ENCODE measurements around the gene GNPAT.
"Not testable (repeated sequence)": the region's sequence is repeated elsewhere in the genome, so short reads cannot be mapped to it uniquely, and the experiment has no call there.

The GNPAT gene

GRCh38 chr1:231201979-231202633 lies 38.9 kb upstream of the GNPAT start:
- no peaks in the 10 kb centered on the region for H3K9me3 ChIP-seq (ENCODE audit: control insufficient read depth in 2 of 2, low read length in 2 of 2)
- no peaks in the 10 kb centered on the region for H3K36me3 ChIP-seq (ENCODE audit: control insufficient read depth in 2 of 2, insufficient read depth in 2 of 2, low read length in 2 of 2)
- peaks cover 3 to 13% of the 10 kb centered on the region in 2 donors for H3K27me3 ChIP-seq (ENCODE audit: control insufficient read depth in 1 of 2, insufficient read depth in 2 of 2, low read length in 2 of 2)
- H3K27ac ChIP-seq (ENCODE audit: low read length): no peak overlapping the region
- H3K4me3 ChIP-seq (ENCODE audit: low read length in 2 of 2): no peak overlapping the region
- H3K4me1 ChIP-seq (ENCODE audit: control insufficient read depth, insufficient read depth, low read length): no peaks in the 10 kb centered on the region
- no peak overlapping the region for H3K9ac ChIP-seq (ENCODE audit: low read length in 2 of 2)

DNA sequence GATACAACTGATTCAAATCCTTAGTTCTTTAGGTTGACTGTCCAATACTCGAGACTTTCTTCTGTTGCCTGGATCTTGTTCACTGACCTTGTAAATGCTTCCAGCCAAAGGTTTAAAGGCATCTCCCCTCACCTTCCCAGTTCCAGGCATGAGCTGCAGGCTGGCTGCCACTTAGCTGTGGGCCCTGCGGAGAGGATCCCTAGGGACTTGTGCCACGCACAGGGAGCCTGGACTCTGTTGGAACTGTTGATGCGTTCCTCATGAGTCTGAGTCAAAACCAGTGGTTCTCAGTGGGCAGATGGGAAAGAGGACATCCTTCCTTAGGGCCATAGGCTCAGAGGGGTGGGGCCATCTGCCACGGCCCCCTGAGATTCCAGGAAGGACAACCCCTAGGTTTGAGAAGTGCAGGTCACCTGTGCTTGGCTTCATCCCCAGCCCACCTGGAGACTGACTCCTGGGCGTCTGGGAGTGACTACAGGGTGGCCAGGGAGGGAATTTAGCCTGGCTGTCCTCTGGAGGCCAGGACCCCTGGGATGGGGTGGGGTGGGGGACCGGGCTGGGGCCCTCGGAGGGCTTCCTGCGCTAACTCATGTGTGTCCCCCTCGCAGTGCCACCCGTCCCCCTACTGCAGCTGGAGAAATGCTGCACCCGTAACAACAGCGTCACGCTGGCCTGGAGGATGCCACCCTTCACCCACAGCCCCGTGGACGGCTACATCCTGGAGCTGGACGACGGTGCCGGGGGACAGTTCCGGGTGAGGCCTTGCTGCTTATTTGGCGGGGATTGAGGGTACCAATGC lies 37.6 kb upstream of the GNPAT start:
- Histone ChIP-seq H3K27ac (ENCODE audit: low read length) (no peak overlapping the region), H3K4me3 (ENCODE audit: low read length in 2 of 2) (no peak overlapping the region), H3K9me3 (ENCODE audit: control insufficient read depth in 2 of 2, low read length in 2 of 2) (no peaks in the 10 kb centered on the region), H3K4me1 (ENCODE audit: control insufficient read depth, insufficient read depth, low read length) (no peaks in the 10 kb centered on the region), H3K9ac (ENCODE audit: low read length in 2 of 2) (no peak overlapping the region), H3K27me3 (ENCODE audit: control insufficient read depth in 1 of 2, insufficient read depth in 2 of 2, low read length in 2 of 2) (peaks cover 3 to 13% of the 10 kb centered on the region in 2 donors), H3K36me3 (ENCODE audit: control insufficient read depth in 2 of 2, insufficient read depth in 2 of 2, low read length in 2 of 2) (no peaks in the 10 kb centered on the region)

GRCh38 chr1:231206856-231207255 lies 34.2 kb upstream of the GNPAT start:
- Histone ChIP-seq H3K4me1 (ENCODE audit: control insufficient read depth, insufficient read depth, low read length) (peaks cover 6% of the 10 kb centered on the region), H3K27me3 (ENCODE audit: control insufficient read depth in 1 of 2, insufficient read depth in 2 of 2, low read length in 2 of 2) (peaks cover 0 to 8% of the 10 kb centered on the region in 2 donors), H3K9ac (ENCODE audit: low read length in 2 of 2) (no peak overlapping the region), H3K36me3 (ENCODE audit: control insufficient read depth in 2 of 2, insufficient read depth in 2 of 2, low read length in 2 of 2) (no peaks in the 10 kb centered on the region), H3K4me3 (ENCODE audit: low read length in 2 of 2) (no peak overlapping the region), H3K9me3 (ENCODE audit: control insufficient read depth in 2 of 2, low read length in 2 of 2) (no peaks in the 10 kb centered on the region), H3K27ac (ENCODE audit: low read length) (no peak overlapping the region)

GRCh38 chr1:231207437-231207836 lies 33.6 kb upstream of the GNPAT start:
- H3K4me1 ChIP-seq (ENCODE audit: control insufficient read depth, insufficient read depth, low read length): peaks cover 6% of the 10 kb centered on the region
- H3K27ac ChIP-seq (ENCODE audit: low read length): no peak overlapping the region
- H3K36me3 ChIP-seq (ENCODE audit: control insufficient read depth in 2 of 2, insufficient read depth in 2 of 2, low read length in 2 of 2): no peaks in the 10 kb centered on the region

DNA sequence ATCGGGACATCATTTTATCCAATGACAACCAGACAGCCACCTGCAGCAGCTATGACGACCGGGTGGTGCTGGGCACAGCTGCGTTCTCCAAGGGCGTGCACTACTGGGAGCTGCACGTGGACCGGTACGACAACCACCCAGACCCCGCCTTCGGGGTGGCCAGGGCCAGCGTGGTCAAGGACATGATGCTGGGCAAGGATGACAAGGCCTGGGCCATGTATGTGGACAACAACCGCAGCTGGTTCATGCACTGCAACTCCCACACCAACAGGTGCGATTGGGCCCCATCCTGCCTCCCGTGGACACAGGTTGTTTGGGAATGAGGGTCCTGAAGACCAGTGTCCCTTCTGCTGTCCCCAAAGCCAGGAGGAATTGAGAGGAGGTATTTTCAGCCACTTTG lies 32.0 kb upstream of the GNPAT start:
- Histone ChIP-seq H3K27me3 (ENCODE audit: control insufficient read depth in 1 of 2, insufficient read depth in 2 of 2, low read length in 2 of 2) (peaks cover under 1 to 2% of the 10 kb centered on the region in 2 donors), H3K4me3 (ENCODE audit: low read length in 2 of 2) (no peak overlapping the region), H3K4me1 (ENCODE audit: control insufficient read depth, insufficient read depth, low read length) (peaks cover 6% of the 10 kb centered on the region), H3K36me3 (ENCODE audit: control insufficient read depth in 2 of 2, insufficient read depth in 2 of 2, low read length in 2 of 2) (no peaks in the 10 kb centered on the region), H3K27ac (ENCODE audit: low read length) (no peak overlapping the region), H3K9me3 (ENCODE audit: control insufficient read depth in 2 of 2, low read length in 2 of 2) (no peaks in the 10 kb centered on the region), H3K9ac (ENCODE audit: low read length in 2 of 2) (no peak overlapping the region)

More at GRCh38 chr1:231207437-231207836, 33.6 kb upstream of the GNPAT start:
- Histone ChIP-seq H3K4me3 (ENCODE audit: low read length in 2 of 2) (no peak overlapping the region), H3K9ac (ENCODE audit: low read length in 2 of 2) (no peak overlapping the region), H3K9me3 (ENCODE audit: control insufficient read depth in 2 of 2, low read length in 2 of 2) (no peaks in the 10 kb centered on the region), H3K27me3 (ENCODE audit: control insufficient read depth in 1 of 2, insufficient read depth in 2 of 2, low read length in 2 of 2) (peaks cover 0 to 8% of the 10 kb centered on the region in 2 donors)

- Histone ChIP-seq H3K4me1 (ENCODE audit: control insufficient read depth, insufficient read depth, low read length) (peaks cover 6% of the 10 kb centered on the region), H3K9ac (ENCODE audit: low read length in 2 of 2) (no peak overlapping the region), H3K27me3 (ENCODE audit: control insufficient read depth in 1 of 2, insufficient read depth in 2 of 2, low read length in 2 of 2) (peaks cover 0 to 3% of the 10 kb centered on the region in 2 donors), H3K9me3 (ENCODE audit: control insufficient read depth in 2 of 2, low read length in 2 of 2) (no peaks in the 10 kb centered on the region), H3K4me3 (ENCODE audit: low read length in 2 of 2) (no peak overlapping the region), H3K36me3 (ENCODE audit: control insufficient read depth in 2 of 2, insufficient read depth in 2 of 2, low read length in 2 of 2) (no peaks in the 10 kb centered on the region), H3K27ac (ENCODE audit: low read length) (no peak overlapping the region)
Measured at GRCh38 chr1:231209531-231209930, 31.5 kb upstream of the GNPAT start.

DNA sequence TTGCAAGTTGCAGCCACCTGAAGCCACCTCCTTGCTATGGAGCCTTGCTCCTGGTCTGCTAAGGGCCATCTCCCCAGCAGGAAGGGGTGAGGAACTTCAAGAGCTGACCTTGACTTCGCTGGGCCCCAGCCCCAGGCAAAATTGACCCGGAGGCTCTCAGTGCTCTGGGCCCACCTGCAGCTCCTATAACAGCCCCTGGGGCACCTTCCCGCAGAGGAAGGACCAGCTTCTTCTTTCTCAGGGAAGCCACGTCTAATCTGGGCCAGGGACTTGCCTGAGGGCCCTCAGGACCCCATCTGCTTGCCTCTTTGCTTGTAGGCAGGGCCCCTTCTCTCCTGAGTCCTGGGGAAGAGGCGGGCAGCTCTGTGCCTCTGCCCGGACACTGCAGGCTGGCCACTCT lies 30.9 kb upstream of the GNPAT start:
- H3K9me3 ChIP-seq (ENCODE audit: control insufficient read depth in 2 of 2, low read length in 2 of 2): no peaks in the 10 kb centered on the region
- H3K27me3 ChIP-seq (ENCODE audit: control insufficient read depth in 1 of 2, insufficient read depth in 2 of 2, low read length in 2 of 2): peaks cover 0 to 3% of the 10 kb centered on the region in 2 donors
- no peaks in the 10 kb centered on the region for H3K36me3 ChIP-seq (ENCODE audit: control insufficient read depth in 2 of 2, insufficient read depth in 2 of 2, low read length in 2 of 2)
- peaks cover 6% of the 10 kb centered on the region for H3K4me1 ChIP-seq (ENCODE audit: control insufficient read depth, insufficient read depth, low read length)
- H3K4me3 ChIP-seq (ENCODE audit: low read length in 2 of 2): no peak overlapping the region
- no peak overlapping the region for H3K9ac ChIP-seq (ENCODE audit: low read length in 2 of 2)
- no peak overlapping the region for H3K27ac ChIP-seq (ENCODE audit: low read length)

- no peak overlapping the region for H3K27ac ChIP-seq (ENCODE audit: low read length)
- H3K9ac ChIP-seq (ENCODE audit: low read length in 2 of 2): peak overlapping the region in 1 of 2 donors; percentile 55
- peaks cover 6% of the 10 kb centered on the region for H3K4me1 ChIP-seq (ENCODE audit: control insufficient read depth, insufficient read depth, low read length)
- H3K27me3 ChIP-seq (ENCODE audit: control insufficient read depth in 1 of 2, insufficient read depth in 2 of 2, low read length in 2 of 2): peaks cover 3 to 6% of the 10 kb centered on the region in 2 donors
- no peaks in the 10 kb centered on the region for H3K36me3 ChIP-seq (ENCODE audit: control insufficient read depth in 2 of 2, insufficient read depth in 2 of 2, low read length in 2 of 2)
- no peaks in the 10 kb centered on the region for H3K9me3 ChIP-seq (ENCODE audit: control insufficient read depth in 2 of 2, low read length in 2 of 2)
- peak overlapping the region; percentile 64 to 74 for H3K4me3 ChIP-seq (ENCODE audit: low read length in 2 of 2)
Measured at GRCh38 chr1:231211005-231211857, 29.8 kb upstream of the GNPAT start.

GRCh38 chr1:231212301-231212700 lies 28.7 kb upstream of the GNPAT start:
- not testable (repeated sequence) for H3K27ac ChIP-seq (ENCODE audit: low read length); H3K36me3 ChIP-seq (ENCODE audit: control insufficient read depth in 2 of 2, insufficient read depth in 2 of 2, low read length in 2 of 2); H3K9ac ChIP-seq (ENCODE audit: low read length in 2 of 2)

GRCh38 chr1:231213831-231214573 lies 27.0 kb upstream of the GNPAT start:
- Histone ChIP-seq H3K36me3 (ENCODE audit: control insufficient read depth in 2 of 2, insufficient read depth in 2 of 2, low read length in 2 of 2) (no peaks in the 10 kb centered on the region), H3K27me3 (ENCODE audit: control insufficient read depth in 1 of 2, insufficient read depth in 2 of 2, low read length in 2 of 2) (peaks cover 3 to 11% of the 10 kb centered on the region in 2 donors), H3K9ac (ENCODE audit: low read length in 2 of 2) (no peak overlapping the region), H3K4me3 (ENCODE audit: low read length in 2 of 2) (no peak overlapping the region), H3K9me3 (ENCODE audit: control insufficient read depth in 2 of 2, low read length in 2 of 2) (no peaks in the 10 kb centered on the region), H3K27ac (ENCODE audit: low read length) (no peak overlapping the region), H3K4me1 (ENCODE audit: control insufficient read depth, insufficient read depth, low read length) (peaks cover 6% of the 10 kb centered on the region)

More at GRCh38 chr1:231212301-231212700, 28.7 kb upstream of the GNPAT start:
- H3K4me3 ChIP-seq (ENCODE audit: low read length in 2 of 2); H3K9me3 ChIP-seq (ENCODE audit: control insufficient read depth in 2 of 2, low read length in 2 of 2); H3K4me1 ChIP-seq (ENCODE audit: control insufficient read depth, insufficient read depth, low read length): not testable (repeated sequence)
- peaks cover 3 to 10% of the 10 kb centered on the region in 2 donors for H3K27me3 ChIP-seq (ENCODE audit: control insufficient read depth in 1 of 2, insufficient read depth in 2 of 2, low read length in 2 of 2)
